Caki2 (cell line): ENCODE measurements around the gene CCNJ. TPM values are rescaled to one million over a fixed set of nuclear protein-coding genes. Genes with fewer than 3 reads are reported as not detected.
"Not testable (repeated sequence)": the region's sequence is repeated elsewhere in the genome, so short reads cannot be mapped to it uniquely, and the experiment has no call there.

Experiments
- DNase-seq: peaks from one replicate; pipeline ENCODE4 v3.0.0-alpha.2; 2015; ENCODE audit warnings: low read depth
- in situ Hi-C: cut with HindIII; loops from 2 replicates; pipeline ENCODE4 v1.10.0; 2016; ENCODE audit warnings: low sequenced_read_pairs, low pct_unique_long_range_greater_than_20kb, mixed read lengths
- total RNA-seq: library from RNA; depleted of rRNA; stranded (reverse); fragments of >200 nt; shearing (Covaris generic); gene quantifications from 2 replicates; pipeline ENCODE4 v1.2.3, GENCODE V29; 2014; ENCODE audit warnings: low replicate concordance; rRNA removed

The CCNJ gene
- total RNA-seq = 1.2 and 1.6 TPM in 2 replicates

- DNase-seq = peak; percentile 83
- in situ Hi-C loops = no loop called here
These were observed at the start of gene CCNJ for GRCh38 chr10:96043033-96043892. Gene CCNJ, plus strand, starts transcription at chr10:96043583. Its CDS starts 811 bp downstream, at chr10:96044394.

GRCh38 chr10:95994376-95994775 lies 49.0 kb upstream of the CCNJ start:
- DNase-seq, in situ Hi-C loops: not testable (repeated sequence)

- in situ Hi-C loops = no loop called here
These were observed 45.1 kb upstream of the CCNJ start for GRCh38 chr10:95998255-95998784.

GRCh38 chr10:96013956-96014355 lies 29.4 kb upstream of the CCNJ start:
- DNase-seq = no peak
- in situ Hi-C loops = no loop called here

More at GRCh38 chr10:95998255-95998784, 45.1 kb upstream of the CCNJ start:
- DNase-seq = no peak

- in situ Hi-C loops = no loop called here
- DNase-seq = no peak
These were observed 28.8 kb upstream of the CCNJ start for GRCh38 chr10:96014473-96015102.

- in situ Hi-C loops = no loop called here
- peak; percentile 65 for DNase-seq
These were observed 26.1 kb upstream of the CCNJ start for GRCh38 chr10:96017191-96017687.

GRCh38 chr10:96021332-96021731 lies 22.1 kb upstream of the CCNJ start:
- in situ Hi-C loops = no loop called here
- DNase-seq = no peak

GRCh38 chr10:96022739-96023138 lies 20.6 kb upstream of the CCNJ start:
- in situ Hi-C loops = no loop called here

GRCh38 chr10:96023168-96023567 lies 20.2 kb upstream of the CCNJ start:
- no peak for DNase-seq
- in situ Hi-C loops = no loop called here

More at GRCh38 chr10:96022739-96023138, 20.6 kb upstream of the CCNJ start:
- DNase-seq = no peak

- DNase-seq = peak; percentile 22
- in situ Hi-C loops = no loop called here
These were observed 17.8 kb upstream of the CCNJ start for GRCh38 chr10:96025566-96025965.

- no peak for DNase-seq
- in situ Hi-C loops = no loop called here
These were observed 8.8 kb upstream of the CCNJ start for GRCh38 chr10:96034625-96035024.

- DNase-seq = no peak
- in situ Hi-C loops = no loop called here
These were observed 4.7 kb upstream of the CCNJ start for GRCh38 chr10:96038476-96039387.

GRCh38 chr10:96041146-96041545 lies 2.2 kb upstream of the CCNJ start:
- no peak for DNase-seq
- in situ Hi-C loops = no loop called here

- DNase-seq = no peak
- in situ Hi-C loops = no loop called here
These were observed 721 bp downstream of the CCNJ start for GRCh38 chr10:96043893-96044715.

- DNase-seq = no peak
- in situ Hi-C loops = no loop called here
These were observed 1.4 kb downstream of the CCNJ start for GRCh38 chr10:96044736-96045135.

GRCh38 chr10:96046546-96046945 lies 3.2 kb downstream of the CCNJ start:
- no peak for DNase-seq
- in situ Hi-C loops = no loop called here

- peak; percentile 8 for DNase-seq
- in situ Hi-C loops = no loop called here
These were observed 3.7 kb downstream of the CCNJ start for GRCh38 chr10:96047004-96047649.
